ENCODE data around the gene LRRC32.
"Not testable (repeated sequence)": the region's sequence is repeated elsewhere in the genome, so short reads cannot be mapped to it uniquely, and the experiment has no call there.

The LRRC32 gene

DNA sequence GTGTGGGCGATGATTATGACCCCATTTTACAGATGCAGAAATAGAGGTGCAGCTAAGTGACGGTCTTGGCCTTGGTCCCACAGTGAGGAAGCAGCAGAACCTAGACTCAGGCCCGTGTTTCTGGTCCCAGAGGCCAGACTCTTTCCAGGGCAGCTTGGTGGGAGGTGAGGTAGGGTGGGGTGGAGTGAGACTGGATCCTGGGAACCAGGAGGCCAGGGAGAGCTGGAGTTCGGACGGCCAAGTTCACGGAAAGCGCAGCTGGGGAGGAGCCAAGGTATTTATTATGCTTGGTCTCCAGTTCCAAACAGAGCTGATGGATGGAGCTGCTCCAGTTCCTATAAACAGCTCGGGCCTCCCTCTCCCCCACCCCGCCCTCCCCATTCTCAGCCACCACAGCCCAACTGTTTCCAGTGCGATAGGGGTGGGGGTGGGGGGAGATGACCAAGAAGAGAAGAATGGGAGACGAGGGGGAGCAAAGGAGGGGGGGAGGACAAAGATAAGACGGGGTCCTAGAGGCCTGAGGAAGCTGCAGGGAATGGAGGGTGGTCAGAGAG lies 16.2 kb downstream of the LRRC32 start:
- Histone ChIP-seq H3K4me1 (ENCODE audit: control insufficient read depth in 5 of 5, insufficient read depth in 5 of 5, low read length in 5 of 5) (peaks cover 19 to 64% (median 59%) of the 10 kb centered on the region in 5 donors), H3K27ac (ENCODE audit: low read depth, low read length) (peak overlapping the region; percentile 33), H3K9ac (ENCODE audit: low read length in 5 of 5) (no peak overlapping the region)

GRCh38 chr11:76653674-76654284 lies 16.8 kb downstream of the LRRC32 start:
- H3K27me3 ChIP-seq (ENCODE audit: control insufficient read depth in 5 of 5, insufficient read depth in 4 of 5, low read length in 5 of 5): no peaks in the 10 kb centered on the region
- no peaks in the 10 kb centered on the region for H3K9me3 ChIP-seq (ENCODE audit: control insufficient read depth in 5 of 5, low read length in 5 of 5)
- H3K27ac ChIP-seq (ENCODE audit: low read depth, low read length): peak overlapping the region; percentile 33
- H3K9ac ChIP-seq (ENCODE audit: low read length in 5 of 5): no peak overlapping the region
- H3K4me3 ChIP-seq (ENCODE audit: low read depth in 1 of 5, low read length in 5 of 5): peak overlapping the region in 1 of 5 donors; percentile 4
- peaks cover 19 to 67% (median 56%) of the 10 kb centered on the region in 5 donors for H3K4me1 ChIP-seq (ENCODE audit: control insufficient read depth in 5 of 5, insufficient read depth in 5 of 5, low read length in 5 of 5)
- peaks cover 0 to 21% (median 17%) of the 10 kb centered on the region in 5 donors for H3K36me3 ChIP-seq (ENCODE audit: control insufficient read depth in 5 of 5, insufficient read depth in 5 of 5, low read length in 5 of 5)

More for the DNA sequence above, 16.2 kb downstream of the LRRC32 start:
- no peaks in the 10 kb centered on the region for H3K9me3 ChIP-seq (ENCODE audit: control insufficient read depth in 5 of 5, low read length in 5 of 5)
- peak overlapping the region in 1 of 5 donors; percentile 4 for H3K4me3 ChIP-seq (ENCODE audit: low read depth in 1 of 5, low read length in 5 of 5)
- peaks cover 0 to 27% (median 22%) of the 10 kb centered on the region in 5 donors for H3K36me3 ChIP-seq (ENCODE audit: control insufficient read depth in 5 of 5, insufficient read depth in 5 of 5, low read length in 5 of 5)
- H3K27me3 ChIP-seq (ENCODE audit: control insufficient read depth in 5 of 5, insufficient read depth in 4 of 5, low read length in 5 of 5): no peaks in the 10 kb centered on the region

- H3K4me1 ChIP-seq (ENCODE audit: control insufficient read depth in 5 of 5, insufficient read depth in 5 of 5, low read length in 5 of 5): peaks cover 19 to 65% (median 56%) of the 10 kb centered on the region in 5 donors
- H3K27me3 ChIP-seq (ENCODE audit: control insufficient read depth in 5 of 5, insufficient read depth in 4 of 5, low read length in 5 of 5): no peaks in the 10 kb centered on the region
- H3K4me3 ChIP-seq (ENCODE audit: low read depth in 1 of 5, low read length in 5 of 5): no peak overlapping the region
- peak overlapping the region; percentile 33 for H3K27ac ChIP-seq (ENCODE audit: low read depth, low read length)
- peak overlapping the region in 1 of 5 donors; percentile 28 for H3K9ac ChIP-seq (ENCODE audit: low read length in 5 of 5)
- H3K36me3 ChIP-seq (ENCODE audit: control insufficient read depth in 5 of 5, insufficient read depth in 5 of 5, low read length in 5 of 5): peaks cover 0 to 14% (median 10%) of the 10 kb centered on the region in 5 donors
- H3K9me3 ChIP-seq (ENCODE audit: control insufficient read depth in 5 of 5, low read length in 5 of 5): no peaks in the 10 kb centered on the region
These were observed 17.4 kb downstream of the LRRC32 start for GRCh38 chr11:76653012-76653673.

GRCh38 chr11:76649851-76650372 lies 20.6 kb downstream of the LRRC32 start:
- H3K36me3 ChIP-seq (ENCODE audit: control insufficient read depth in 5 of 5, insufficient read depth in 5 of 5, low read length in 5 of 5): peaks cover 0 to 2% (median 0%) of the 10 kb centered on the region in 5 donors

DNA sequence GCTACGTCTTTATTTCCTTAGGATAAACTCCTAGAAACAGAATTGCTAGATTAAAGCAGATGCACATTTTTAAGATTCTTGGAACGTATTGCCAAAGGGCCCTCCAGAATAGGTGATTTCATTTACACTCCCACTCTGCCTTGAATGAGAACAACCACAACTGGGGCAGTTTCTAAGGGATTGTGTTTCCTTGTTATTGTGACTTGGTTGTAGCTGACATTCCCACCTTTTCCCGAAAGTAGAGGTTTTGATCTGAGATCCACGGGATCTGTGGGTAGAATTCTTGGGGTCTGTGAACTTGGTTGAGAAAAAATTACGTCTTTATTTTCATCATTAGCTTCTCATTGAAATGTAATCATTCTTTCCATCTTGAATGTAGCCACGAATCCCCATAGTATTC lies 21.5 kb downstream of the LRRC32 start:
- Histone ChIP-seq H3K27ac (ENCODE audit: low read depth, low read length) (no peak overlapping the region), H3K36me3 (ENCODE audit: control insufficient read depth in 5 of 5, insufficient read depth in 5 of 5, low read length in 5 of 5) (peaks cover 0 to 2% (median 0%) of the 10 kb centered on the region in 5 donors)

More at GRCh38 chr11:76649851-76650372, 20.6 kb downstream of the LRRC32 start:
- Histone ChIP-seq H3K27me3 (ENCODE audit: control insufficient read depth in 5 of 5, insufficient read depth in 4 of 5, low read length in 5 of 5) (no peaks in the 10 kb centered on the region), H3K4me1 (ENCODE audit: control insufficient read depth in 5 of 5, insufficient read depth in 5 of 5, low read length in 5 of 5) (peaks cover 14 to 46% (median 36%) of the 10 kb centered on the region in 5 donors), H3K9ac (ENCODE audit: low read length in 5 of 5) (peak overlapping the region in 3 of 5 donors; percentile 28 to 60 (median 37)), H3K27ac (ENCODE audit: low read depth, low read length) (peak overlapping the region; percentile 75), H3K9me3 (ENCODE audit: control insufficient read depth in 5 of 5, low read length in 5 of 5) (peaks cover 0 to 15% (median 8%) of the 10 kb centered on the region in 5 donors), H3K4me3 (ENCODE audit: low read depth in 1 of 5, low read length in 5 of 5) (no peak overlapping the region)

GRCh38 chr11:76648061-76648460 lies 22.5 kb downstream of the LRRC32 start:
- no peaks in the 10 kb centered on the region for H3K36me3 ChIP-seq (ENCODE audit: control insufficient read depth in 5 of 5, insufficient read depth in 5 of 5, low read length in 5 of 5)
- H3K9ac ChIP-seq (ENCODE audit: low read length in 5 of 5): no peak overlapping the region
- no peak overlapping the region for H3K27ac ChIP-seq (ENCODE audit: low read depth, low read length)
- H3K4me3 ChIP-seq (ENCODE audit: low read depth in 1 of 5, low read length in 5 of 5): no peak overlapping the region
- peaks cover 0 to 15% (median 8%) of the 10 kb centered on the region in 5 donors for H3K9me3 ChIP-seq (ENCODE audit: control insufficient read depth in 5 of 5, low read length in 5 of 5)
- peaks cover 5 to 30% (median 20%) of the 10 kb centered on the region in 5 donors for H3K4me1 ChIP-seq (ENCODE audit: control insufficient read depth in 5 of 5, insufficient read depth in 5 of 5, low read length in 5 of 5)
- no peaks in the 10 kb centered on the region for H3K27me3 ChIP-seq (ENCODE audit: control insufficient read depth in 5 of 5, insufficient read depth in 4 of 5, low read length in 5 of 5)

More for the DNA sequence above, 21.5 kb downstream of the LRRC32 start:
- H3K9ac ChIP-seq (ENCODE audit: low read length in 5 of 5): no peak overlapping the region
- H3K4me3 ChIP-seq (ENCODE audit: low read depth in 1 of 5, low read length in 5 of 5): no peak overlapping the region
- H3K4me1 ChIP-seq (ENCODE audit: control insufficient read depth in 5 of 5, insufficient read depth in 5 of 5, low read length in 5 of 5): peaks cover 11 to 39% (median 29%) of the 10 kb centered on the region in 5 donors
- no peaks in the 10 kb centered on the region for H3K27me3 ChIP-seq (ENCODE audit: control insufficient read depth in 5 of 5, insufficient read depth in 4 of 5, low read length in 5 of 5)
- peaks cover 0 to 15% (median 8%) of the 10 kb centered on the region in 5 donors for H3K9me3 ChIP-seq (ENCODE audit: control insufficient read depth in 5 of 5, low read length in 5 of 5)

GRCh38 chr11:76646882-76647534 lies 23.5 kb downstream of the LRRC32 start:
- H3K4me1 ChIP-seq (ENCODE audit: control insufficient read depth in 5 of 5, insufficient read depth in 5 of 5, low read length in 5 of 5): peaks cover 5 to 28% (median 18%) of the 10 kb centered on the region in 5 donors
- no peaks in the 10 kb centered on the region for H3K36me3 ChIP-seq (ENCODE audit: control insufficient read depth in 5 of 5, insufficient read depth in 5 of 5, low read length in 5 of 5)
- peaks cover 0 to 15% (median 8%) of the 10 kb centered on the region in 5 donors for H3K9me3 ChIP-seq (ENCODE audit: control insufficient read depth in 5 of 5, low read length in 5 of 5)
- H3K27me3 ChIP-seq (ENCODE audit: control insufficient read depth in 5 of 5, insufficient read depth in 4 of 5, low read length in 5 of 5): no peaks in the 10 kb centered on the region
- no peak overlapping the region for H3K4me3 ChIP-seq (ENCODE audit: low read depth in 1 of 5, low read length in 5 of 5)
- H3K9ac ChIP-seq (ENCODE audit: low read length in 5 of 5): no peak overlapping the region
- H3K27ac ChIP-seq (ENCODE audit: low read depth, low read length): no peak overlapping the region

- H3K27ac ChIP-seq (ENCODE audit: low read depth, low read length): no peak overlapping the region
- H3K36me3 ChIP-seq (ENCODE audit: control insufficient read depth in 5 of 5, insufficient read depth in 5 of 5, low read length in 5 of 5): no peaks in the 10 kb centered on the region
- peaks cover 0 to 15% (median 8%) of the 10 kb centered on the region in 5 donors for H3K9me3 ChIP-seq (ENCODE audit: control insufficient read depth in 5 of 5, low read length in 5 of 5)
- H3K4me3 ChIP-seq (ENCODE audit: low read depth in 1 of 5, low read length in 5 of 5): no peak overlapping the region
- H3K27me3 ChIP-seq (ENCODE audit: control insufficient read depth in 5 of 5, insufficient read depth in 4 of 5, low read length in 5 of 5): no peaks in the 10 kb centered on the region
- peaks cover 0 to 17% (median 8%) of the 10 kb centered on the region in 5 donors for H3K4me1 ChIP-seq (ENCODE audit: control insufficient read depth in 5 of 5, insufficient read depth in 5 of 5, low read length in 5 of 5)
- H3K9ac ChIP-seq (ENCODE audit: low read length in 5 of 5): no peak overlapping the region
These were observed 26.0 kb downstream of the LRRC32 start for GRCh38 chr11:76644591-76644990.

- H3K27me3 ChIP-seq (ENCODE audit: control insufficient read depth in 5 of 5, insufficient read depth in 4 of 5, low read length in 5 of 5); H3K36me3 ChIP-seq (ENCODE audit: control insufficient read depth in 5 of 5, insufficient read depth in 5 of 5, low read length in 5 of 5); H3K9ac ChIP-seq (ENCODE audit: low read length in 5 of 5); H3K4me3 ChIP-seq (ENCODE audit: low read depth in 1 of 5, low read length in 5 of 5); H3K27ac ChIP-seq (ENCODE audit: low read depth, low read length): not testable (repeated sequence)
- H3K4me1 ChIP-seq (ENCODE audit: control insufficient read depth in 5 of 5, insufficient read depth in 5 of 5, low read length in 5 of 5): peaks cover 0 to 13% (median 8%) of the 10 kb centered on the region in 5 donors
- peaks cover 0 to 15% (median 8%) of the 10 kb centered on the region in 5 donors for H3K9me3 ChIP-seq (ENCODE audit: control insufficient read depth in 5 of 5, low read length in 5 of 5)
These were observed 26.8 kb downstream of the LRRC32 start for GRCh38 chr11:76643711-76644110.

Measured in subcutaneous abdominal adipose tissue (tissue), 5 donors.